ENCODE measurements around the gene ICA1.

DNA sequence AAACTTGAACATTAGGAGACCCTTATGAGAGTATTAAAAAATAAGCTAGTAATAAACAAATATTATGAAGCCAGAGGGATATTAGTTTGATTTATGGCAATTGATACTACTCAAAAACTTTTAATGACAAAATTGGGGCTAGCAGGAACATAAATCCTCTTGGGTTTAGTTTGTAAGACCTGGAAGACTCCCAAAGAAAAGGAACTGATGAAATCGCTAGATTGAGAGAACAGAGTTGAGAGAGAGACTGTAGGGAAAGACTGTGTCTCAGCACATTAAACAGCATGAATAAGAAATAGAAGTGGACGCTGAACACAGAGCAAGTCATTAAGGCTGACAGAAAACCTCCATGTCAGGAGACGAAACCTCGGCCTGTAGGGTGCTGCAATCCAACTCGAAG, 56.4 kb downstream of the ICA1 start:
- no peak for TF ChIP-seq GATA2 (IDR thresholded peaks at IDR 0.05; ENCODE audit: low read depth, low read length)
- TF ChIP-seq GATA3 (IDR thresholded peaks at IDR 0.05; ENCODE audit: low read depth, low read length) = no peak
